ENCODE measurements around the gene ARL3. TPM values are rescaled to one million over a fixed set of nuclear protein-coding genes. Genes with fewer than 3 reads are reported as not detected.

The ARL3 gene
- total and polyA plus RNA-seq, 2 of the 4 experiments (the other 2 are of a cell fraction): 5.0 to 14.3 TPM

- Histone ChIP-seq H3K56ac (ENCODE audit: extremely low read depth, insufficient read depth, low read length) (peak overlapping the region; percentile 67), H4K20me1 (ENCODE audit: insufficient read depth, low read length) (peaks cover 74% of the 10 kb centered on the region), H4K5ac (ENCODE audit: low read depth, low read length) (0 out of 2 replicates have a peak overlapping the region, but pooled peaks have one; percentile 5), H3K9me1 (ENCODE audit: insufficient read depth, low read length) (peaks cover 34% of the 10 kb centered on the region), H3K18ac (ENCODE audit: low read depth, low read length) (peak overlapping the region; percentile 26), H2AK9ac (replicated peaks; ENCODE audit: low read depth, low read length, poor library complexity) (peak overlapping the region; percentile 94), H4K91ac (ENCODE audit: insufficient read depth, low read depth, low read length) (peak overlapping the region; percentile 81), H2BK5ac (ENCODE audit: low read depth, low read length, poor library complexity, severe bottlenecking) (peak overlapping the region; percentile 89), H3K4me1 (ENCODE audit: control insufficient read depth, insufficient read depth, low read length) (peaks cover 36% of the 10 kb centered on the region), H3K27me3 (ENCODE audit: control insufficient read depth, insufficient read depth, low read length) (no peaks in the 10 kb centered on the region), H3K36me3 (ENCODE audit: control insufficient read depth, insufficient read depth, low read length) (peaks cover 26% of the 10 kb centered on the region), H4K8ac (ENCODE audit: low read depth in 2 of 2, low read length in 2 of 2) (peak overlapping the region; percentile 31 to 59; a peak in 3 of 4 replicates), H3K27ac (ENCODE audit: insufficient read depth, low read length) (peak overlapping the region; percentile 92), H3K9ac (ENCODE audit: low read depth, low read length) (peak overlapping the region; percentile 84), H3K23ac (ENCODE audit: low read depth, low read length) (peak overlapping the region; percentile 81), H3K79me1 (ENCODE audit: low read depth in 1 of 2, low read length in 2 of 2) (peaks cover 0 to 61% of the 10 kb centered on the region in 2 experiments; a peak in 2 of 4 replicates), H2AK5ac (ENCODE audit: low read depth, low read length) (peak overlapping the region; percentile 91), H3K14ac (replicated peaks; ENCODE audit: low read depth, low read length) (peak overlapping the region; percentile 84), H3K4me2 (ENCODE audit: low read depth, low read length) (peak overlapping the region; percentile 81), H2BK20ac (ENCODE audit: low read depth, low read length) (peak overlapping the region; percentile 55; the same call in 1 of the 2 replicates), H3K9me3 (ENCODE audit: control insufficient read depth, insufficient read depth, low read length) (no peaks in the 10 kb centered on the region), H2BK15ac (ENCODE audit: low read depth, low read length) (peak overlapping the region; percentile 59; the same call in 1 of the 3 replicates), H3K4ac (ENCODE audit: low read depth, low read length) (peak overlapping the region; percentile 72), H3K4me3 (ENCODE audit: insufficient read depth, low read depth, low read length) (peak overlapping the region; percentile 77), H2AFZ (replicated peaks; ENCODE audit: low read length, poor library complexity) (peak overlapping the region; percentile 73), H2BK120ac (ENCODE audit: low read depth, low read length) (peak overlapping the region; percentile 76)
- DNase-seq (peak; percentile 55), ATAC-seq (ENCODE audit: low read depth) (peak; percentile 1)
- in situ Hi-C loops (cut with MboI; ENCODE audit: low sequenced_read_pairs) (no loop called here), dilution Hi-C loops (cut with HindIII; ENCODE audit: low sequenced_read_pairs, unreplicated experiment) (no loop called here), intact Hi-C loops (cut with micrococcal nuclease) (loop anchor here (1.0 to 10.0 kb wide), 4 partner anchors 30 to 252 kb away; partner anchors contain the start of genes ARL3, NFKB2, SFXN2 and SUFU)
- 87% methylated on average over 8 of the region's 18 CpGs; no CpG with 5 or more reads in 1 of the 2 experiments for WGBS, 2 experiments (ENCODE audit: extremely low coverage in 2 of 2, insufficient read length in 1 of 2)
- BruUV-seq (replicated peaks): no TSS peak
- TF ChIP-seq CEBPB (IDR thresholded peaks at IDR 0.05; ENCODE audit: low read depth, low read length): peak; percentile 48; the same call in 1 of the 2 replicates
- TF ChIP-seq, protein P1, sequence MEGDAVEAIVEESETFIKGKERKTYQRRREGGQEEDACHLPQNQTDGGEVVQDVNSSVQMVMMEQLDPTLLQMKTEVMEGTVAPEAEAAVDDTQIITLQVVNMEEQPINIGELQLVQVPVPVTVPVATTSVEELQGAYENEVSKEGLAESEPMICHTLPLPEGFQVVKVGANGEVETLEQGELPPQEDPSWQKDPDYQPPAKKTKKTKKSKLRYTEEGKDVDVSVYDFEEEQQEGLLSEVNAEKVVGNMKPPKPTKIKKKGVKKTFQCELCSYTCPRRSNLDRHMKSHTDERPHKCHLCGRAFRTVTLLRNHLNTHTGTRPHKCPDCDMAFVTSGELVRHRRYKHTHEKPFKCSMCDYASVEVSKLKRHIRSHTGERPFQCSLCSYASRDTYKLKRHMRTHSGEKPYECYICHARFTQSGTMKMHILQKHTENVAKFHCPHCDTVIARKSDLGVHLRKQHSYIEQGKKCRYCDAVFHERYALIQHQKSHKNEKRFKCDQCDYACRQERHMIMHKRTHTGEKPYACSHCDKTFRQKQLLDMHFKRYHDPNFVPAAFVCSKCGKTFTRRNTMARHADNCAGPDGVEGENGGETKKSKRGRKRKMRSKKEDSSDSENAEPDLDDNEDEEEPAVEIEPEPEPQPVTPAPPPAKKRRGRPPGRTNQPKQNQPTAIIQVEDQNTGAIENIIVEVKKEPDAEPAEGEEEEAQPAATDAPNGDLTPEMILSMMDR (conservative IDR thresholded peaks at IDR 0.05; ENCODE audit: low read depth, low read length): no peak
- POLR2A ChIA-PET (ENCODE audit: unreplicated experiment): interaction anchor here (0.5 kb wide), 1 partner anchor 25 kb away, joined by 3 read pairs; no protein-coding TSS in a partner anchor
- CTCF ChIA-PET: no interaction called here
These were observed 67.4 kb downstream of the ARL3 start for GRCh38 chr10:102646610-102647442.

Data from IMR-90 (cell line).